HEK293T (cell line): ENCODE data around the gene GJB1.

Experiments
- CTCF ChIA-PET: fragments of 350-600 bp; formaldehyde crosslinking; extraction: SDS; loops from one replicate; lab custom pipeline; 2021; ENCODE audit warnings: antibody characterized with exemption, inconsistent platforms; lab: Yijun Ruan, JAX
- POLR2A ChIA-PET: fragments of 350-600 bp; formaldehyde crosslinking; extraction: SDS; loops from one replicate; lab custom pipeline; 2020; ENCODE audit warnings: antibody characterized with exemption, inconsistent platforms; lab: Yijun Ruan, JAX
- DNase-seq: peaks from one replicate; pipeline ENCODE4 v3.0.0; 2012; ENCODE audit warnings: mixed read lengths; ENCODE audit errors: extremely low spot score
- ARNT ChIP-seq: fragments of 450-650 bp; IDR thresholded peaks from 2 replicates; pipeline ENCODE4 v1.6.1; 2017; ENCODE audit warnings: mild to moderate bottlenecking
- BHLHE40 ChIP-seq: fragments of 450-650 bp; IDR thresholded peaks from 2 replicates; pipeline ENCODE4 v1.6.1; 2016; ENCODE audit warnings: mild to moderate bottlenecking, moderate library complexity, borderline replicate concordance
- CTBP1 ChIP-seq: fragments of 450-650 bp; IDR thresholded peaks from 2 replicates; pipeline ENCODE4 v1.6.1; 2016; ENCODE audit warnings: borderline replicate concordance
- ELF4 ChIP-seq: fragments of 450-650 bp; IDR thresholded peaks from 2 replicates; pipeline ENCODE4 v1.6.1; 2017; ENCODE audit warnings: antibody characterized with exemption
- FOXA1 ChIP-seq: fragments of 450-650 bp; IDR thresholded peaks from 2 replicates; pipeline ENCODE4 v1.6.1; 2016; ENCODE audit warnings: mild to moderate bottlenecking
- FOXK2 ChIP-seq: fragments of 450-650 bp; IDR thresholded peaks from 2 replicates; pipeline ENCODE4 v1.6.1; 2016; ENCODE audit warnings: mild to moderate bottlenecking
- FOXM1 ChIP-seq: fragments of 450-650 bp; IDR thresholded peaks from 2 replicates; pipeline ENCODE4 v1.6.1; 2017; ENCODE audit warnings: mild to moderate bottlenecking, borderline replicate concordance
- HDGF ChIP-seq: fragments of 450-650 bp; IDR thresholded peaks from 2 replicates; pipeline ENCODE4 v1.6.1; 2017; ENCODE audit warnings: antibody characterized with exemption, borderline replicate concordance
- L3MBTL2 ChIP-seq: fragments of 450-650 bp; conservative IDR thresholded peaks from 2 replicates; pipeline ENCODE4 v1.6.1; 2016; ENCODE audit warnings: mild to moderate bottlenecking
- LEF1 ChIP-seq: fragments of 450-650 bp; IDR thresholded peaks from 2 replicates; pipeline ENCODE4 v1.6.1; 2017; ENCODE audit warnings: mild to moderate bottlenecking, borderline replicate concordance
- NFRKB ChIP-seq: fragments of 450-650 bp; IDR thresholded peaks from 2 replicates; pipeline ENCODE4 v1.6.1; 2016; ENCODE audit warnings: mild to moderate bottlenecking, moderate library complexity
- SP1 ChIP-seq: fragments of 450-650 bp; IDR thresholded peaks from 2 replicates; pipeline ENCODE4 v1.6.1; 2017
- SUZ12 ChIP-seq: fragments of 450-650 bp; IDR thresholded peaks from 2 replicates; pipeline ENCODE4 v1.6.1; 2016; ENCODE audit warnings: mild to moderate bottlenecking
- TARDBP ChIP-seq: fragments of 450-650 bp; IDR thresholded peaks from 2 replicates; pipeline ENCODE4 v1.6.1; 2016
- ZNF384 ChIP-seq: fragments of 450-650 bp; IDR thresholded peaks from 2 replicates; pipeline ENCODE4 v1.6.1; 2016
- TF ChIP-seq, protein P1 (sequence below): fragments of 450-650 bp; IDR thresholded peaks from 2 replicates; pipeline ENCODE4 v1.6.1; 2016

The GJB1 gene

DNA sequence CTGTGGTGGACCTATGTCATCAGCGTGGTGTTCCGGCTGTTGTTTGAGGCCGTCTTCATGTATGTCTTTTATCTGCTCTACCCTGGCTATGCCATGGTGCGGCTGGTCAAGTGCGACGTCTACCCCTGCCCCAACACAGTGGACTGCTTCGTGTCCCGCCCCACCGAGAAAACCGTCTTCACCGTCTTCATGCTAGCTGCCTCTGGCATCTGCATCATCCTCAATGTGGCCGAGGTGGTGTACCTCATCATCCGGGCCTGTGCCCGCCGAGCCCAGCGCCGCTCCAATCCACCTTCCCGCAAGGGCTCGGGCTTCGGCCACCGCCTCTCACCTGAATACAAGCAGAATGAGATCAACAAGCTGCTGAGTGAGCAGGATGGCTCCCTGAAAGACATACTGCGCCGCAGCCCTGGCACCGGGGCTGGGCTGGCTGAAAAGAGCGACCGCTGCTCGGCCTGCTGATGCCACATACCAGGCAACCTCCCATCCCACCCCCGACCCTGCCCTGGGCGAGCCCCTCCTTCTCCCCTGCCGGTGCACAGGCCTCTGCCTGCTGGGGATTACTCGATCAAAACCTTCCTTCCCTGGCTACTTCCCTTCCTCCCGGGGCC is 1.2 kb downstream of the GJB1 start:
- no peak for DNase-seq
- ChIA-PET POLR2A (no interaction called here), CTCF (no interaction called here)
- TF ChIP-seq NFRKB (no peak), FOXA1 (no peak), L3MBTL2 (no peak), BHLHE40 (no peak), SUZ12 (no peak), CTBP1 (no peak), TARDBP (no peak), ELF4 (no peak), ZNF384 (no peak), LEF1 (no peak), ARNT (no peak), HDGF (no peak)
- TF ChIP-seq, protein P1, sequence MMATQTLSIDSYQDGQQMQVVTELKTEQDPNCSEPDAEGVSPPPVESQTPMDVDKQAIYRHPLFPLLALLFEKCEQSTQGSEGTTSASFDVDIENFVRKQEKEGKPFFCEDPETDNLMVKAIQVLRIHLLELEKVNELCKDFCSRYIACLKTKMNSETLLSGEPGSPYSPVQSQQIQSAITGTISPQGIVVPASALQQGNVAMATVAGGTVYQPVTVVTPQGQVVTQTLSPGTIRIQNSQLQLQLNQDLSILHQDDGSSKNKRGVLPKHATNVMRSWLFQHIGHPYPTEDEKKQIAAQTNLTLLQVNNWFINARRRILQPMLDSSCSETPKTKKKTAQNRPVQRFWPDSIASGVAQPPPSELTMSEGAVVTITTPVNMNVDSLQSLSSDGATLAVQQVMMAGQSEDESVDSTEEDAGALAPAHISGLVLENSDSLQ: no peak

DNA sequence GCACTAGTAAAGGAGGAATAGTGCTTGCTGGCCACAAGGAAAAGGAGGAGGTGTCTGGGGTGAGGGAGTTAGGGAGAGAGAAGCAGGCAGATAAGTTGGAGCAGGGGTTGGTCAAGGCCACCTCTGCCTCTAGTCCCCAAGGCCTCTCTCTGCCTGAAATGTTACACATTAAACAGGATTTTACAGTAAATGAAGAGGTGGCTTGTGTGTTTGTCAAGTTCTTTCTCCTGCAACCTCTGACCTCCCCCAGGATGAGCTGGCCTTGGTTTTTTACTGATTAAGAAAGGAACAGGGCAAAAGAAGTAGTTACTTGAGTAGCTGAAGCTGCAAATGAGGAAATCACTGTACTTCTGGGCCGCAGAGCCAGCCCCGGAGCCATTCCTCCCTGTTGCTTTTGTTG is 2.0 kb downstream of the GJB1 start:
- DNase-seq: no peak
- POLR2A ChIA-PET: no interaction called here
- no peak for TF ChIP-seq L3MBTL2
- no peak for TF ChIP-seq NFRKB
- TF ChIP-seq BHLHE40: no peak
- TF ChIP-seq, protein P1: no peak
- no peak for TF ChIP-seq SUZ12
- no peak for TF ChIP-seq CTBP1
- no peak for TF ChIP-seq ARNT
- CTCF ChIA-PET: no interaction called here

DNA sequence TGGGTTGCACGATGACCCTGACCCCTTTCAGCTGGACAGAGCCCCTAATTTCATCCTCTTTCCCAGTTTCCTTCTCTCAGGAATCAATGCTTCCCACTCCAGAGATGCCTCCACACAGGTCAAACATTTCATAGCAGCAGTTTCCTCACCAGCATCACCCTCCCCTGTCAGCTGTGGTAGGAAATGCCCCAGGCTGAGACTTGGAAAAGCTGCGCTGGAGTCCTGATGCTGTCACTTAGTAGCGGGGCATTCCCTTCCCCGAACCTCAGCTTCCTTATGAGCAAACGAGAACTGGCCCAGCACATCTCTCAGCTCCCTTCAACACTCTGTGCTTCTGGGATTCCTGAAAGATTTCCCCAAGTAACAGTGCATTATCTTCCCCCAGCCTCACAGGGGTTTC is 2.7 kb downstream of the GJB1 start:
- DNase-seq: no peak
- ChIA-PET POLR2A (no interaction called here), CTCF (no interaction called here)
- TF ChIP-seq, protein P1: no peak
- no peak for TF ChIP-seq NFRKB
- TF ChIP-seq HDGF: no peak
- TF ChIP-seq SP1: no peak

DNA sequence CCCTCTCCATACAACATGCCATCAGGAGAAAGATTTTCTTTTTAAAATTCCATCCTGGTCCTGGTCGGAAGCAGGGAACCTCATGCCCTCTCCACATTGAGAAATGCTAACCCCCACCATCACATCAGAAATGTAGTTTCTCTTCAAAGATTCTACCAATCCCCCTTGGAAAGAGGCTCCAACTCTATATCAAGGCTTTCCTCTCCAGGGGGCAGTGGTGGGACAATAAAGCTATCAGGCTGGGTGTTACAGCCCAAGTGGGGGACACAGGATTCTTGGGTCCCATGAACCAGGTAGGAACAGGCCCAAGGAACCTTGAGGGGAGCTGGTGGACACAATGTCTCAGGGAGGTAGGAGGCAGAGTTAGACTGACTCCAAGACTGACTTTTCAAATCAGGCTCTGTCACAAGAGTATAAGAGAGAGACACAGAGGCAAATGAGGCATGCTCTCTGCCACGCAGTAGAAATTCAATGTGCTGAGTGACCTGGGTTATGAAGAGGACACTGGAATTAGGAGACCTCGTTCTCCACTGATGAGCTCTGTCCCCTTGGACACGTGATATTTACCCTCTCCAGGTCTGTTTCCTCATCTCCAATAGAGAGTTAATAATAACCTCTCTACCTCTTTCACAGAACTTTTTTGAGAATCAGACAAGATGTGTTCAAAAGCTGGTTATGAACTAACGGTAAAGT is 4.5 kb downstream of the GJB1 start:
- CTCF ChIA-PET: interaction anchor here (0.8 to 1.2 kb wide), 2 partner anchors 15 to 26 kb away, joined by 3 to 4 read pairs; partner anchors contain the start of gene ZMYM3
- DNase-seq: no peak
- TF ChIP-seq ZNF384 (no peak), FOXM1 (no peak), BHLHE40 (no peak), LEF1 (no peak), L3MBTL2 (no peak), NFRKB (no peak), ARNT (no peak), SUZ12 (no peak), FOXK2 (no peak), ELF4 (no peak), CTBP1 (no peak), TARDBP (no peak), SP1 (no peak), FOXA1 (no peak), HDGF (no peak)
- TF ChIP-seq, protein P1: no peak
- POLR2A ChIA-PET: interaction anchor here (1.0 to 2.0 kb wide), 3 partner anchors 23 to 45 kb away, joined by 3 to 8 read pairs (median 3); no protein-coding TSS in a partner anchor

DNA sequence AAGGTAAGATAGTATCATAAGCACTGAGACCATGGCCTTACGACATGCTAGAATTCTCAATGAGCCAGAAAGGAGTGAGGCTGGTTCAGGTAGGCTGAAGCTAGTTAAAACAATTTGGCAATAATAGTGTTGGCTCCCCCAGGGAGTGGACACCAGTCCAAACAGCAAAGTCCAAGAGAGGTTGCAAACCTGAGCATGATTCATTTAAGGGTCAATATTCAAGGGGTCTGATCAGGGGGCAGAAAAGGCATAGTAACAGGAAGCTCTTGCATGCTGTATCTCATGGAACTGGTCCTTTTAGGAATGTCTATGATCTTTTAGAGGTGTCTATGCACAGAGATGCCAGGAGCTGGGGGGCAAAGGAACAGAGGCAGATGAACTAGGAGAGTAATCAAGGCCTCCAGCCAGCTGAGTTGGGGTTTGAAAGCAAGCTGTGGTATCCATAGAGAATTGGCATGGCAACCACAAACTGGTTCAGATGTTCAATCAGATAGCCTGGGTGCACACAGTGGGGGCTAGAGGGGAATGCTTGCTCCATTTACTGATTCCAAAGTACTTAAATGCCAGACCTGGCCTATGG is 5.1 kb downstream of the GJB1 start:
- TF ChIP-seq ARNT: no peak
- TF ChIP-seq L3MBTL2: no peak
- TF ChIP-seq, protein P1: no peak
- no peak for TF ChIP-seq ZNF384
- no peak for TF ChIP-seq BHLHE40
- no peak for TF ChIP-seq FOXM1
- TF ChIP-seq SUZ12: no peak
- TF ChIP-seq FOXA1: no peak
- no peak for TF ChIP-seq SP1
- TF ChIP-seq CTBP1: no peak
- no peak for TF ChIP-seq TARDBP
- no peak for TF ChIP-seq HDGF
- DNase-seq: no peak
- ChIA-PET POLR2A (interaction anchor here (1.0 to 2.0 kb wide), 3 partner anchors 23 to 46 kb away, joined by 3 to 8 read pairs (median 3); no protein-coding TSS in a partner anchor), CTCF (interaction anchor here (0.8 to 1.2 kb wide), 2 partner anchors 16 to 26 kb away, joined by 3 to 4 read pairs; partner anchors contain the start of gene ZMYM3)
